Osteocyte (in vitro differentiated cells): ENCODE measurements around the gene TSC22D2. TPM values are rescaled to one million over a fixed set of nuclear protein-coding genes. Genes with fewer than 3 reads are reported as not detected.

Experiments
- DNase-seq: peaks from one replicate; pipeline ENCODE4 v3.0.0; 2021; ENCODE audit warnings: mixed read lengths; ENCODE audit not compliant: unreplicated experiment; ENCODE audit errors: extremely low spot score
- H3K27ac Mint-ChIP-seq: one replicate; pipeline ENCODE4 v1.8.0; 2021; ENCODE audit warnings: mild to moderate bottlenecking, mixed read lengths; ENCODE audit not compliant: unreplicated experiment
- H3K27me3 Mint-ChIP-seq: one replicate; pipeline ENCODE4 v1.8.0; 2021; ENCODE audit warnings: mixed read lengths; ENCODE audit not compliant: unreplicated experiment
- H3K36me3 Mint-ChIP-seq: one replicate; pipeline ENCODE4 v1.8.0; 2021; ENCODE audit warnings: mixed read lengths; ENCODE audit not compliant: unreplicated experiment
- H3K4me1 Mint-ChIP-seq: one replicate; pipeline ENCODE4 v1.8.0; 2021; ENCODE audit warnings: mixed read lengths; ENCODE audit not compliant: unreplicated experiment
- H3K4me3 Mint-ChIP-seq: one replicate; pipeline ENCODE4 v1.8.0; 2021; ENCODE audit warnings: mild to moderate bottlenecking, moderate library complexity, mixed read lengths; ENCODE audit not compliant: unreplicated experiment
- H3K9me3 Mint-ChIP-seq: one replicate; pipeline ENCODE4 v1.8.0; 2021; ENCODE audit warnings: mixed read lengths; ENCODE audit not compliant: unreplicated experiment
- CTCF ChIP-seq: fragments of 200-600 bp; sonication (generic); IDR thresholded peaks from 2 replicates; pipeline ENCODE4 v1.5.0; 2021; ENCODE audit warnings: antibody characterized with exemption, mild to moderate bottlenecking, moderate library complexity
- total RNA-seq: library from RNA; stranded (reverse); gene quantifications from 2 replicates; pipeline ENCODE4 v1.2.1, GENCODE V29; 2021

The TSC22D2 gene
- total RNA-seq, 1 donor from 2014 or later, result 51.3 TPM

DNA sequence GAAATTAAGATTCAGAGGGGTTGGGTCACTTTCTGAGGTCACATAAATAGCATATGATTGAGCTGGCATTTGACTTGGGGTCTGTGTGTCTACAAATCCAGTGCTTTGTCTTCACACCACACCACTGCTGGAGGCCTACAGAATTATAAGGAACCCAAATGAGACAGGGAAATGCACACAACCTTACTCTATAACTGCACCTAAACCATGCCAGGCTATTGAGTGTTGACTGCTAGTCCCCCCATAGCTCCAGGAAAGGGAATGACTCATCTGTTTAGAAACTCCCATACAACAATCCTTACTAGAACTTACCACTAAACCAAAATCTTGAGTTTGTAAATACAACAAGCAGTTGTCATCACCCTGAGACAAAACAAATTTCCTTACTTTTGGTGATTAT is 16.9 kb upstream of the TSC22D2 start:
- H3K27me3 Mint-ChIP-seq, result no peaks in the 10 kb centered on the region
- no peak overlapping the region for H3K4me3 Mint-ChIP-seq
- H3K36me3 Mint-ChIP-seq, result no peaks in the 10 kb centered on the region
- H3K4me1 Mint-ChIP-seq, result peaks cover 18% of the 10 kb centered on the region
- no peak overlapping the region for H3K27ac Mint-ChIP-seq
- no peaks in the 10 kb centered on the region for H3K9me3 Mint-ChIP-seq
- TF ChIP-seq CTCF, result no peak
- DNase-seq, result no peak

GRCh38 chr3:150393745-150394144 is 14.4 kb upstream of the TSC22D2 start:
- DNase-seq, result no peak
- no peaks in the 10 kb centered on the region for H3K36me3 Mint-ChIP-seq

DNA sequence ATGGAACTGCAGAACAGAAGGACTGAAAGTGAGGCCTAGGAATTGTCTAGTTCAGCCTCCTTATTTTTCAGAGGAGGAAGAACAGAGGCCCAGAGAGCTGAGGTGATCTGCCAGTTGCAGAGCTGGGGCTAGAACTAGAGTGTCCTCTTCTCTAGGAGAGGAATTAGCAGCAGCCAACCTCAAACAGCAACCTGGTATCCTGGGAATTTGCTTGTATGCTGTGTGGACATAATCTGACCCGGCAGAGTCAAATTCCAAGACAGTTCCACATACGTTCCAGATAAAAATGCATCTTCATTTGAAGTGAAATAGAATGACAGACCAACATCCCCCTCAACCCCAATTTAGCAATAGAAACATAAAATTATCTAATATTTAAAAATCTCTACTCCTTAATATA is 13.5 kb upstream of the TSC22D2 start:
- H3K27ac Mint-ChIP-seq, result no peak overlapping the region
- peaks cover 13% of the 10 kb centered on the region for H3K4me1 Mint-ChIP-seq
- no peaks in the 10 kb centered on the region for H3K36me3 Mint-ChIP-seq
- no peaks in the 10 kb centered on the region for H3K9me3 Mint-ChIP-seq
- no peaks in the 10 kb centered on the region for H3K27me3 Mint-ChIP-seq
- TF ChIP-seq CTCF, result no peak
- no peak for DNase-seq
- H3K4me3 Mint-ChIP-seq, result no peak overlapping the region

More at GRCh38 chr3:150393745-150394144, 14.4 kb upstream of the TSC22D2 start:
- Mint-ChIP-seq H3K27me3 (no peaks in the 10 kb centered on the region), H3K27ac (no peak overlapping the region), H3K4me1 (peaks cover 13% of the 10 kb centered on the region), H3K9me3 (no peaks in the 10 kb centered on the region), H3K4me3 (no peak overlapping the region)
- no peak for TF ChIP-seq CTCF

GRCh38 chr3:150396491-150396890 is 11.6 kb upstream of the TSC22D2 start:
- H3K27ac Mint-ChIP-seq, result no peak overlapping the region
- TF ChIP-seq CTCF, result no peak
- no peaks in the 10 kb centered on the region for H3K36me3 Mint-ChIP-seq
- H3K9me3 Mint-ChIP-seq, result no peaks in the 10 kb centered on the region
- DNase-seq, result no peak
- no peaks in the 10 kb centered on the region for H3K27me3 Mint-ChIP-seq
- H3K4me3 Mint-ChIP-seq, result no peak overlapping the region
- H3K4me1 Mint-ChIP-seq, result peaks cover 5% of the 10 kb centered on the region

DNA sequence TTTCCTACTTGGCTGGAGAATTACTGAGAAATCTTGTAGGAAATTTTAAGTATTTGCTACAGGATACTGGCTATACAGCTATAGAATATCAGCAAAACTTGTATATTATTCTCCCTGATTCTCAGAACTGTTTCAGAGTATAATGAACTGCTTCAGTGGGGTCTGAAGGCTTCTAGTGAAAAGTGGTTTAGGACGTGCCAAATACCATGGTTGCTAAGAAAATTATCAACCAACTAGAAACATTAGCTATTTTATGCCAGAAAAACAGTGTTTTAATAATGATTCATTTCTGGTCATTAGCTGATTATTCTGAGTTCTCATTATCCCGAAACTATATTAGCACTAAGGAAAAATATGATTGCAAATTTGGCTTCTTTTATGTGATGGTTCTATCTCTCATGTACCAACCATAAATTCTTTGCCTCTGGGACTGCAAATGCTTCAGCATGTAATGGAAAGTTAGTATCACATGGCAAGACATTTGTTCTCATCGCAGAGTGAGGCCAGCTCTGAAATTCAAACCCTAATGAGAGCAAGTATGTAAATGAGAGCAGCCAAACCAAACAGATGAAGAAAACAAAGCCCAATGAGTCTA is 11.0 kb upstream of the TSC22D2 start:
- no peaks in the 10 kb centered on the region for H3K36me3 Mint-ChIP-seq
- no peak overlapping the region for H3K27ac Mint-ChIP-seq
- peaks cover 5% of the 10 kb centered on the region for H3K4me1 Mint-ChIP-seq
- no peak for DNase-seq
- no peaks in the 10 kb centered on the region for H3K27me3 Mint-ChIP-seq
- H3K9me3 Mint-ChIP-seq, result no peaks in the 10 kb centered on the region
- H3K4me3 Mint-ChIP-seq, result no peak overlapping the region
- TF ChIP-seq CTCF, result no peak
